ENCODE results near the gene VPS13D. TPM values are rescaled to one million over a fixed set of nuclear protein-coding genes. Genes with fewer than 3 reads are reported as not detected.

VPS13D gene
- total RNA-seq, 1 donor from 2014 or later = 98.5 TPM

- no peak for DNase-seq (ENCODE audit: low spot score)
Observed at GRCh38 chr1:12485231-12486058, 255.6 kb downstream of the VPS13D start.

DNA sequence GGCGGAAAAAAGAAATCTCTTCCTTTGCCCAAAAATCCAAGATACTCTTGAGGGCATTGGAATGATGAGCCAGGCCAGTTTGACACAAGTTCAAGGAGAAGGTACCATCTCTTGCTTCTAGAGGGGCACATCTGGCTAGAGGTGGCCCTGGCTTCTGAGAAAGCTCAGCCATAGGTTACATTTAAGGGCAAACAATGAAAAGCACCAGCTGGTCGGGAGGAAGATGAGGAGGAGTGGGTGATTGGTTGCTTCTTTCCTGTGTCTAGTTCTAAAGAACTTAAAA, 256.2 kb downstream of the VPS13D start:
- DNase-seq (ENCODE audit: low spot score) = no peak

GRCh38 chr1:12486401-12487005, 256.7 kb downstream of the VPS13D start:
- no peak for DNase-seq (ENCODE audit: low spot score)

DNA sequence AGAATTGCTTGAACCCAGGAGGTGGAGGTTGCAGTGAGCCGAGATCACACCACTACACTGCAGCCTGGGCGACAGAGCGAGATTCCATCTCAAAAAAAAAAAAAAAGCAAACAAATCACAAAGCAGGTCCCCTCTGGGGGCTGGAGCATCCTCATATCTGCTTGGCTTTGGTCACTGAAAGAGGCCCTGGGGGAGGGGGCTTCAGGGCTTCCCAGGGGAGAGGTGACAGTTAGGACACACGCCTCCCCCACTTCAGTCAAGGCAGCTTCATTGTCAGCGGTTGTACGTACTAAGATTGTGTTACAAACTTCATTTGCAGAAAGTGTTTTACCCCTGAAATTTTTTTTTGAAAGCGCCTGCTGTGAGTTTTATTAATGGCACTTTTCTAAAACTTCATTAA, 257.7 kb downstream of the VPS13D start:
- DNase-seq (ENCODE audit: low spot score) = no peak

- no peak for DNase-seq (ENCODE audit: low spot score)
Observed at GRCh38 chr1:12488666-12489354, 259.0 kb downstream of the VPS13D start.

- no peak for DNase-seq (ENCODE audit: low spot score)
Observed at GRCh38 chr1:12490532-12491142, 260.8 kb downstream of the VPS13D start.

DNA sequence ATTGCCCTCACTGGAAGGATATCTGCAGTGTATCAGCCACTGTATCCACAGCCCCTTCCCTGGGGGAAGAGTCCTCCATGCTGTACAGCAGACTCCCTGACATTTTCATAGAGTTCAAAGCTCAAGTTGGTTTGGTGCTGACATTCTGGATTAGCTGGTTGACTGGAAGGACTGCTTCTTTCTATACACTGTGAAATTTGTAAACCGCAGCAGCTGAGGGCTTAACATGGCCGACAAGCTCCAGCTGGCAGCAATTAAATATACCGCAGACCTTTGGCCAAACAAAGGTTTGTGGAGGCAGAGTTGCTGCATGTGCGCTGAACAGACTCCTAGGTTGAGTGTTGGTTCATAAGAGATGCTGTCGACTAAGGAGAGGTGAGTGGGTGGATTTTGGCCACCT, 261.8 kb downstream of the VPS13D start:
- no peak for DNase-seq (ENCODE audit: low spot score)

DNA sequence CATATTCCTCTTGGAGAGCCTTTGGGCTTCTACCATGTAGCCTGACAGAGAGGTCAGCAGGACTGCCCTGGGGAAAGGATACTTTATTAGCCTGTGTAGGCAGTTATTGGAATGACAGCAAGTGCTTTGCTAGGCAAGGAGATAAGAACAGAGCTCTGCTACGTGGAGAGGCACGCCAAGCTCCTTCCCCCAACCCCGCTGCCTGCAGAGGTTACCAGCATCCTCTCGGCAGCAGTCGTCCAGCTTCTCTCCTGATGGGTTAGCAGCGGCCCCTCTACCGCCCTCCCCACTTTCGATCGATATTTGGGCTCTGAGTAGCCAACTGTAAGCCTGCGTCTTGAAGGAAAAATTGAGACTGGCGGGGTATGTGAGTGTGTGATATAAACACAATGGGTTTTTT, 265.9 kb downstream of the VPS13D start:
- no peak for DNase-seq (ENCODE audit: low spot score)

DNA sequence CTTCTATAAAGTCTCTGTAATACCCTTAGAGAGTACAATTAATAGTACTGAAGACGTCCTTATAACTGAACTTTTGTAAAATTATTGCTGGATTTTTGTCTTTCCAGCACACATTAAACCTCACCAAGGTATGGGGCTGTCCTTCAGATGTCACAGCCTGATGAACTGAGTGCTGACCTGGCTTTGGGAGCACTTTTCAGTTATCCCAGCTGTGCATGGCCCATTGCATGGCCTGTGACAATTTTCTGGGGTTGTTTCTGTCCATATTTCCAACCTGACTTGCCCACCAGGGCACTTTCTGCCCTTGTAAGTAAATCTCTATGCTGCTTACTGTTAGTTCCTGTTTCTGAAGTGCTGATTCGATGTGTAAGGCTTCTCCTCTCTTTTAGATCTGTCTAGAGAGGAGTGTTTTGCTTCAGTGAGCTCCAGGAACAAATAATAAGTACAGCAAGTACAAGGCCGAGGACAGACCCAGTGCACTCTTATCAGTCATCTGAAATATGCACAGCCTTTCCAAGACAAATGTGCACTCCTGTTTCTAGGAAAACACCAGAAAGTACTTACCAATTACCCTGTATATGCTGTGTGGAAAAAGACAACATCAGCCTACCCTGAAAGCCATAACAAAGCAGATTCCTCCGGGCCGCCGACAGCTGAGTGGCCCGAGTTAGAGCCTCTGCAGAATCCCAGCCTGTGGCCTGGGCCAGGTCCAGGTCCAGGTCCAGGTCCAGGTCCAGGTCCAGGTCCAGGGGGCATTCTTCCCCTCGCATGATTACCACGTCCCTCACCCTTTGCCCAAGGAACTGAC, 266.5 kb downstream of the VPS13D start:
- no peak for DNase-seq (ENCODE audit: low spot score)

- DNase-seq (ENCODE audit: low spot score) = no peak
Observed at GRCh38 chr1:12499539-12500240, 269.9 kb downstream of the VPS13D start.

DNA sequence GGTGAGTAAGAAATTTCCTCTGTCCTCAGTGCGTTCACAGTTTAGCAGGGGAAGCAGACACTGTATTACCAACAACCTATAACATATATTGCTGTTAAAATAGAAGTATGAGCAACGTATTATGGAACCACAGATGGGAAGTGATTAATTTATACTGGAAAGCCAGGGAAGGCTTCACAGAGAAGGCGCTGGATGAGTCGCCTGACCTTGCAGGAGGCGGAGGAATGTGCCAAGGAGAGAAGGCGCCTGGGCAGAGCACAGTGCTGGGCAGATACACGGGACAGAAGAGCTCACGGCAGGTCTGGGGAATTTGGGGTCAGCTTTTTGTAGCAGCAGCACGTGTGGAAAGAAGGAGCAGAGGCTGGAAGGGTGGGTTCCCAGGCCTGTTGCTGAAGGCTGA, 271.8 kb downstream of the VPS13D start:
- DNase-seq (ENCODE audit: low spot score) = no peak

DNA sequence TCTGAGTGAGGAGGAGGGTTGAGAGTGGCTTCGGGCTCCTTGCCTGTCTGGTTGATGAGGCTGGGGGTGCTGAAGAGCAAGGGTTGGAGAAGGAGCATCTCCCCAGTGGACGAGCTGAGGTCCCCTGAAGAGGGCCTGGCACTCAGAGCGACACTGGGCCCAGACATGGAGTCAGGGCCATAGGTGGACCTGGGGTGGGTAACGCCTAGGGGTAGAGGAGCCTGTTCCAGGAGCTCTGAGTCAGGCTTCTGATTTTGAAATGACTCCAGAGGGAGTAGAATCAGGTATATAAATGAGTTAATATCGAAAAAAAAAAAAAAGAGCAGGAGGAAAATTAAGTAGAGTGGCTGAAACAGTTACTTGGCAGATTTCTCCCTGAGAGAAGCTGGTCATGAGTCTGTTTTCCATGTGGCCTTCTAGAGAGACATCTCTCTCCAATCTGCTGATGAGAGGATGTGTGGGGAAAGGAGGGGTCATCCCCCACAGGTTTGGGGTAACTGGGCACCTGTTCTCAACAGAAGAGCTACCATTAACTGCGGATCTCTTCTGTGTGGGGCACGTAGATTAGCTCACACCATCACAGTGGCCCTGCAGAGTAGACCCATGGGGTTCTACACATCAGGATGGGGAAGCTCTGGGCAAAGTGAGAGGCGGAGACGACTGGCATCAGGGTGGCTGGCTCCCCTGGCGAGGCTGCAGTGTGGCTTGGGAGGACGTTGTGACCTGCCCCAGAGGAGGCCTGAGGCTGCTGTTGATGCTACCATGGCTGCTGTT, 272.7 kb downstream of the VPS13D start:
- DNase-seq (ENCODE audit: low spot score) = no peak

DNA sequence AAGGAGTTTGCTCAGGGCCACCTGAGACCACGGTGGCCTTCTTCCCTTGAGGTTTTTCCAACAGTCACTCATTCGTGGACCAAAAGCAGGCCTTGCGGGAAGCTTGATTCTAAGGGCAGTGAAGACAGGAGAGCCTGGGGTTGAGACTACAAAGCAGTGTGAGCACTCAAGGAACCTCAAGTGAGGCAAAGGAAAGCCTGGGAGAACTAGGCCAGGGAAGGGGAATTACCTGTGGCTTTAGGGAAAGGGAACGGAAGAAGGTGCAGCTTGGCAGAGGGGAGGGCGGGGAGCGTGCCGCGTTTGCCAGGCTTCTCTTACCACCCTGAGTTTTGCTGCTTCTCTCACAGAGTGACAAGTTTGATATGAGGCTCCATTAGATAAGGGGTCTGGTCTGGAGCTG, 273.9 kb downstream of the VPS13D start:
- no peak for DNase-seq (ENCODE audit: low spot score)

- no peak for DNase-seq (ENCODE audit: low spot score)
Observed at GRCh38 chr1:12504601-12505000, 274.8 kb downstream of the VPS13D start.

- DNase-seq (ENCODE audit: low spot score) = no peak
Observed at GRCh38 chr1:12505231-12505630, 275.4 kb downstream of the VPS13D start.

GRCh38 chr1:12505639-12506280, 275.9 kb downstream of the VPS13D start:
- DNase-seq (ENCODE audit: low spot score) = no peak

GRCh38 chr1:12506281-12507280, 276.8 kb downstream of the VPS13D start:
- DNase-seq (ENCODE audit: low spot score) = no peak

DNA sequence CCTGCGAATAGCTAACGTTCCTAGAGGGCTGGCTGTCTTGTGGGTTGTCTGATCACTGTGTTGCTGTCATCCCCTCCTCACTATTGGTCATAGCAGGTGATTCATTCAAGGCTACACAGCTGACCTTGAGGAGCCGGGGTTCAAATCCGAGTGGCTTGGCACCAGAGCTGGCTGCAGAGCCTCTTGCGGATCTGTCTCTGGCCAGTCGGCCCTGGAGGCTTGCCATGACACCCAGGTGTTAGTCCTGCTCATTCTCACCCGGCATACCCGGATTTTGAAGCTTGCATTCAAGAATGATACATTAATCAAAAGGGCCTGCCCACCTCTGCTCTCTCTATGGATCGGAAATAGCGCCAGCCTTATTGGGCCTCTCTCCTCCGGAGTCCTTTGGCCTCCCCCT, 277.8 kb downstream of the VPS13D start:
- DNase-seq (ENCODE audit: low spot score) = no peak

GRCh38 chr1:12508849-12509248, 279.0 kb downstream of the VPS13D start:
- DNase-seq (ENCODE audit: low spot score) = no peak

All from ureter (tissue), 1 donor.